ENCODE measurements around the gene RIN3. TPM values are rescaled to one million over a fixed set of nuclear protein-coding genes. Genes with fewer than 3 reads are reported as not detected.
A peak's percentile ranks its signal among the peaks of the same experiment; 100 is the strongest.

Gene RIN3
- total RNA-seq, 1 donor from 2014 or later, result 4.7 TPM

DNA sequence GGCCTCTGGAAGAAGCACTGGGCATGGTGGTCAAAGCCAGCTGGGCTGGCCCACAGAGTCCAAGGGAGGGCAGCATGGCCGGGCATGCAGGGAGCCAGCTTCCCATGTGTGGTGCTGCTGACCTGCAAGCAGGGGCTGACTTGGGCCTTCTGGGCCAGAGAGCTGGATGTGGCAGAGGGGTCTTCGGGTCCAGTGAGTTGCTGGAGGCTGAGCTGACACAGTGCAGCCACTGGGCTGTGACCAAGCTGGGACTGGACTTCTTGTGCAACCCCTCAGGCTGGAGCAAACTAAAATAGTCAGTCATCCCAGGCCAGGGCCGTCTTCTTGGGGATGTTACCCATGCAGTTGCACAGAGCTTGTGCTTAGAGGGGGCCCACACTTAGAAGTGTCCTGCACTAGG lies 7.3 kb upstream of the RIN3 start:
- no peaks in the 10 kb centered on the region for H3K36me3 ChIP-seq (ENCODE audit: control insufficient read depth in 3 of 3, insufficient read depth in 3 of 3, low read length in 3 of 3)
- H3K9me3 ChIP-seq (ENCODE audit: control insufficient read depth in 3 of 3, low read length in 3 of 3), result peaks cover 0 to 2% (median 0%) of the 10 kb centered on the region in 3 donors
- H3K9ac ChIP-seq (ENCODE audit: low read depth in 1 of 3, low read length in 3 of 3), result no peak overlapping the region
- no peak overlapping the region for H3K27ac ChIP-seq (ENCODE audit: low read depth, low read length)
- no peaks in the 10 kb centered on the region for H3K27me3 ChIP-seq (ENCODE audit: control insufficient read depth in 3 of 3, insufficient read depth in 3 of 3, low read length in 3 of 3)
- peaks cover 3 to 10% (median 4%) of the 10 kb centered on the region in 3 donors for H3K4me1 ChIP-seq (ENCODE audit: control insufficient read depth in 3 of 3, insufficient read depth in 3 of 3, low read length in 3 of 3)
- no peak overlapping the region for H3K4me3 ChIP-seq (ENCODE audit: low read length in 3 of 3)

DNA sequence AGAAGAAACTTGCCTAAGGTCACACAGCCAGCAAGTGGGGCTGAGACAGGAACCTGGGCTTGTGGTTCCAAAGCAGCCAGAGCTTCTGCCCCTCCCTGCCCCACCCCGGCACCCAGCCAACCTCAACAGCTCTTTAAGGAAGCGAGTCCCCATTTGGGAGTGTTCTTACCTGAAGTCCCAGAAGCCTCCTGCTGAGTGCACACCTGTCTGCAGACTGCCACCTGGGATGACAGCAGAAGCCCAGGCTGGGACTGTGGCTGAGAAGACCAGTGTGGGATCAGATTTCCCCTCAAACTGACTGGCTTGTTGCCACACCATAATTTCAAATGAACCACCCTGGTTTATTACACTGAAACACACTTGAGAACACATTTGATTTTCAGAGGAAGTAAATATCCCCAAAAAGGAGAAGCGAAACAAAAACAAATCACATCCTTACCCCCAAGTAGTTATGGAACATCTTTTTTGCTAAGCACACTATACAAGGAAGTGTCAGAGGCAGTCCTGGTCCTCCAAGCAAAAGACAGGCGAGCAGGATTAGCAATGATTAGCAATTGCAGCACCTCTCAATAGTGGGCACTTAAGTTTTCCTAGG lies 6.3 kb upstream of the RIN3 start:
- Histone ChIP-seq H3K9me3 (ENCODE audit: control insufficient read depth in 3 of 3, low read length in 3 of 3) (peaks cover 0 to 2% (median 0%) of the 10 kb centered on the region in 3 donors), H3K4me3 (ENCODE audit: low read length in 3 of 3) (no peak overlapping the region), H3K27ac (ENCODE audit: low read depth, low read length) (no peak overlapping the region), H3K9ac (ENCODE audit: low read depth in 1 of 3, low read length in 3 of 3) (no peak overlapping the region), H3K4me1 (ENCODE audit: control insufficient read depth in 3 of 3, insufficient read depth in 3 of 3, low read length in 3 of 3) (peaks cover 3 to 10% (median 4%) of the 10 kb centered on the region in 3 donors), H3K27me3 (ENCODE audit: control insufficient read depth in 3 of 3, insufficient read depth in 3 of 3, low read length in 3 of 3) (no peaks in the 10 kb centered on the region), H3K36me3 (ENCODE audit: control insufficient read depth in 3 of 3, insufficient read depth in 3 of 3, low read length in 3 of 3) (no peaks in the 10 kb centered on the region)

DNA sequence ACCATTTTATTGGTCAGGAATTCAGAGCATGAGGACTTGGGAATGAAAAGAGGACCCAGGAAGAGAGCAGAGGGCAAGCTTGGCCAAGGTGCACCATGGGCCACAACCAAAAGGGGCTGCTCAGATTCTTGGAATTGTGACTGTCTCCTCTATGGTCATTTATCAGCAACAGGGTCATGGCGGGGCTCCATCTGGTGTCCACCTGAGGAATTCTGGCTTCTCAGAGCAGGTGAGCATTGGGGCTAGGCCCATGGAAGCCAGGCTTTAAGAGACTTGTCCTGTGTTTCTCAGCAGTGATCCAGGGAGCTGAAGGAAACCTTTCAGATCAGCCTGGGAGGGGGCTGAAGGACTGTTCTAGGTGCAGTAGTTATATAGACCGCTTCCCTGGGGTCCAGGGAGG lies 2.6 kb upstream of the RIN3 start:
- Histone ChIP-seq H3K9me3 (ENCODE audit: control insufficient read depth in 3 of 3, low read length in 3 of 3) (no peaks in the 10 kb centered on the region), H3K9ac (ENCODE audit: low read depth in 1 of 3, low read length in 3 of 3) (no peak overlapping the region), H3K27ac (ENCODE audit: low read depth, low read length) (peak overlapping the region; percentile 51), H3K4me3 (ENCODE audit: low read length in 3 of 3) (no peak overlapping the region), H3K27me3 (ENCODE audit: control insufficient read depth in 3 of 3, insufficient read depth in 3 of 3, low read length in 3 of 3) (peaks cover 0 to 15% (median 3%) of the 10 kb centered on the region in 3 donors), H3K36me3 (ENCODE audit: control insufficient read depth in 3 of 3, insufficient read depth in 3 of 3, low read length in 3 of 3) (no peaks in the 10 kb centered on the region), H3K4me1 (ENCODE audit: control insufficient read depth in 3 of 3, insufficient read depth in 3 of 3, low read length in 3 of 3) (peaks cover 0 to 17% (median 8%) of the 10 kb centered on the region in 3 donors)

DNA sequence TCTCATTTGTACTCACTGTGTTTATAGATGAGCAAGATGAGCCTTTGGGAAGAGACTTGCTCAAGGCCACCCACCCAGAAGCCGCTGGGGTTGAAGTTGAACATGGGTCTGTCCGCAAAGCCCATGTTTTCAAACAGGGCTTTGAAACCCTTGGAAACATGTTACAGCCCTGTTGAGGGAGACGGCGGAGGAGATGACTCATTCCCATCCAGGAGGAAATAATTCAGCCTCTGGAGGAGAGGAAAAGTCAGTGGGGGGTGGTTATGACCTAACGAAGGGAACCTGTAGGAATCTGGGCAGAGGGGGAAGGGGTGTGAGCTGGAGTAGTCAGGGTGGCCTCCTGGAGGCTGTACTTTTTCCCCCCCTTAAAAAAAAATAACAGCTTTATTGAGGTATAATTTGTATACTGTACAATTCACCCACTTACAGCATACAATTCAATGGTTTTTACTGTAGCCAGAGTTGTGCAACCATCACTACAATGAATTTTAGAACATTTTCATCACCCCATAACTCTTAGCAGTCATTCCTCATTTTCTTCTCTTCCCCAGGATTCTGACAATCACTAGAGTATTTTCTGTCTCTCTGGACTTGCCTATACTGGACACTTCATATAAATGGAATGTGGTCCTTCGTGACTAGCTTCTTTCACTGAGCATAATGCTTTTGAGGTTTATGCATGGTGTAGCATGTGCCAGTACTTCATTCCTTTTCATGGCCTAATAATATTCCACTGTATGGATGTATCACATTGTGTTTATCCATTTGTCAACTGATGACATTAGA lies 1.9 kb upstream of the RIN3 start:
- Histone ChIP-seq H3K4me3 (ENCODE audit: low read length in 3 of 3) (no peak overlapping the region), H3K36me3 (ENCODE audit: control insufficient read depth in 3 of 3, insufficient read depth in 3 of 3, low read length in 3 of 3) (no peaks in the 10 kb centered on the region), H3K27me3 (ENCODE audit: control insufficient read depth in 3 of 3, insufficient read depth in 3 of 3, low read length in 3 of 3) (peaks cover 0 to 20% (median 3%) of the 10 kb centered on the region in 3 donors), H3K9me3 (ENCODE audit: control insufficient read depth in 3 of 3, low read length in 3 of 3) (no peaks in the 10 kb centered on the region), H3K9ac (ENCODE audit: low read depth in 1 of 3, low read length in 3 of 3) (no peak overlapping the region), H3K27ac (ENCODE audit: low read depth, low read length) (peak overlapping the region; percentile 51), H3K4me1 (ENCODE audit: control insufficient read depth in 3 of 3, insufficient read depth in 3 of 3, low read length in 3 of 3) (peaks cover 0 to 17% (median 8%) of the 10 kb centered on the region in 3 donors)

DNA sequence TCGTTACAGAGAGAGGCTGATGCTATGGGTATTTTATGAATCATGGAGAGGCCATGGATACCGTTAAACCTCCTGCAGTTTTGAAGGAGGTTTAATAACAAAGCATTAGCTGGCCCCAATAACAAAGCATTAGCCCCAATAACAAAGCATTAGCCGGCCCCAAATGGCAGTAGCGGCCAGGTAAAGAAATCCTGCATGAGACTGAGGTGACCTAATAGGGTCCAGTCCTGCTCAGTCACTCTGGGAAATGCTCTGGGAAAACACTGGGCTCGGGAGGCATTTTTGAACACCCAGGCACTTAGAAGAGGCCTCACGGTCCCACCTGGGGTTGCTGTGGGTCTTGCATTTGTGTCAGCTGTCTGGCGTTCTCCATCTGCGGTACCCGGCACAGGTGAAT lies 776 bp upstream of the RIN3 start:
- no peaks in the 10 kb centered on the region for H3K9me3 ChIP-seq (ENCODE audit: control insufficient read depth in 3 of 3, low read length in 3 of 3)
- peak overlapping the region in 2 of 3 donors; percentile 33 to 76 for H3K9ac ChIP-seq (ENCODE audit: low read depth in 1 of 3, low read length in 3 of 3)
- peak overlapping the region; percentile 62 for H3K27ac ChIP-seq (ENCODE audit: low read depth, low read length)
- H3K4me3 ChIP-seq (ENCODE audit: low read length in 3 of 3), result peak overlapping the region; percentile 60 to 65 (median 62)
- H3K27me3 ChIP-seq (ENCODE audit: control insufficient read depth in 3 of 3, insufficient read depth in 3 of 3, low read length in 3 of 3), result peaks cover 0 to 20% (median 3%) of the 10 kb centered on the region in 3 donors
- no peaks in the 10 kb centered on the region for H3K36me3 ChIP-seq (ENCODE audit: control insufficient read depth in 3 of 3, insufficient read depth in 3 of 3, low read length in 3 of 3)
- peaks cover 0 to 17% (median 8%) of the 10 kb centered on the region in 3 donors for H3K4me1 ChIP-seq (ENCODE audit: control insufficient read depth in 3 of 3, insufficient read depth in 3 of 3, low read length in 3 of 3)

DNA sequence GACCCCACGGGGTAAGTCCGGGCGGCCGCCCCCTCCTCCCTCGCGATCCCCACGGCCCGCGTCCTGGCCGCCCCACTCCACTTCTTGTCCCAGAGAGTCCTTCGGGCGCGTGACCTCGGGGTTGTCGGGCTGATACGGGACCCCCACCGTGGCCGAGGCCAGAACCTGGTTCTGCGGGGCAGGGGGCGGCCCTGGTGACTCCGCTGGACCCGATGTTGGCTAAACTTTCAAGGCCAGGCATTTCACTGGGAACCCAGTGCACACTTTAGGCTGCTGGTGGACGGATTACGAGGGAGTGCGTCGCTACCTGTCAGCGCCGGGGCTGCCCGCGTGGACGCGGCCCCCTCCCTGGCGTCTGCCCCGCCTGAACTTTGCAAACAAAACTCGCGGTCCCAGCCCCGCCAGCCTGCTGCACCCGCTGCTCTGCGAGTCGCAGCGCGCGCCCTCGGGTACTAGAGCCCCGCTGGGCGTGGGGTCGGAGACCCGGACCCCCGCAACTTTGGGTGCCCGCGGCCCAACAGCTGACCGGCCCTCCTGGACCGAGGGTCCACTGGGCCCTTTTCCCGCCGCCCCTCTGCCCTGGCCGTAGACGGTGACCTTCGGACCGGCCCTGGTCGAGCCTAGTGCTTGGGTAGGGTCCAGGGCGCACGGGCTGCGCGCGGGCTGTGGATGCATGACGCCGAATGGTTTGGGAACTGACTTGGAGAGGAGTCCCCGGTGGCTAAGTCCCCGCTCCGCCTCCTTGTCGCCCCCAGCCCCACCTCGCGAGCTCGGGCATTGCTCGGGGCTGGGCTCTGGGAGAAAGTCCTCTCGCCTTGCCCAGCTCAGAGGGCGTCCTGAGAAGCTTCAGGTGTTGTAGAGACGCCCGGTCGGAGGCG lies 624 bp downstream of the RIN3 start:
- peaks cover 0 to 17% (median 12%) of the 10 kb centered on the region in 3 donors for H3K4me1 ChIP-seq (ENCODE audit: control insufficient read depth in 3 of 3, insufficient read depth in 3 of 3, low read length in 3 of 3)

DNA sequence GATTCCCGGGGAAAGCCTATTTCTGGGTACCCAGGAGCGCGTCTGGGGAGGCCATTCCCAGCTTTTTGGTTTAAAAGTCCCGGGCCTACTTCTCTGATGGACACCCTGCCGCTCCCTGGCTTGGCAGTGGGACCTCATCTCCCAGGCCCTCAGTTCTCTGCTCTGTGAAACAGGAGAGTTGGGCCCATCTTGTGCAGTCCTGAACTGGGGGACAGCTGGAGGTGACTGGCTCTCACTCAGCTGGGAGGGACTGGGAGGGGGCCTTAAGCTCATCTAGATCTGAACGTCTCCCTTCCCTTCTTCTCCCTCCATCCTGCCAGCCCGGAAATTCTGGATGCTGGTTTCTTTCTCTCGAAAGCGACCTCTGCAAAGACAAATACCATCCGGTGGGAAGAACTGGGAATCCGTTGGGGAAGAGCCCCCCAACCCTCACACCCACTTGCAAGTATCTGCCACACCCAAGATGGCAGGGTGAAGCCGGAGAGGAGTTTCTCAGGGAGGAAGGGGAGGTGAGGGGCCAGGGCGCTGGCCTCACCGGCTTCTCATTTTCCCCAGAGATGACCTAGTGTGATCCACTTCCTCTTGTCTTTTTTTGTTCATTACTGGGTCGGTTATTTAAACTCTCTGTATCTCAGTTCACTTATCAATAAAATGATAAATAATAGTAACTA lies 1.4 kb downstream of the RIN3 start:
- Histone ChIP-seq H3K4me3 (ENCODE audit: low read length in 3 of 3) (peak overlapping the region; percentile 60 to 77 (median 65)), H3K36me3 (ENCODE audit: control insufficient read depth in 3 of 3, insufficient read depth in 3 of 3, low read length in 3 of 3) (no peaks in the 10 kb centered on the region), H3K9ac (ENCODE audit: low read depth in 1 of 3, low read length in 3 of 3) (peak overlapping the region in 2 of 3 donors; percentile 65 to 76), H3K27me3 (ENCODE audit: control insufficient read depth in 3 of 3, insufficient read depth in 3 of 3, low read length in 3 of 3) (peaks cover 3 to 20% (median 4%) of the 10 kb centered on the region in 3 donors), H3K27ac (ENCODE audit: low read depth, low read length) (no peak overlapping the region), H3K9me3 (ENCODE audit: control insufficient read depth in 3 of 3, low read length in 3 of 3) (no peaks in the 10 kb centered on the region), H3K4me1 (ENCODE audit: control insufficient read depth in 3 of 3, insufficient read depth in 3 of 3, low read length in 3 of 3) (peaks cover 4 to 17% (median 12%) of the 10 kb centered on the region in 3 donors)

More for the DNA sequence above, 624 bp downstream of the RIN3 start:
- no peaks in the 10 kb centered on the region for H3K36me3 ChIP-seq (ENCODE audit: control insufficient read depth in 3 of 3, insufficient read depth in 3 of 3, low read length in 3 of 3)
- H3K27me3 ChIP-seq (ENCODE audit: control insufficient read depth in 3 of 3, insufficient read depth in 3 of 3, low read length in 3 of 3), result peaks cover 0 to 20% (median 3%) of the 10 kb centered on the region in 3 donors
- peak overlapping the region; percentile 65 to 77 (median 76) for H3K9ac ChIP-seq (ENCODE audit: low read depth in 1 of 3, low read length in 3 of 3)
- peak overlapping the region; percentile 47 for H3K27ac ChIP-seq (ENCODE audit: low read depth, low read length)
- no peaks in the 10 kb centered on the region for H3K9me3 ChIP-seq (ENCODE audit: control insufficient read depth in 3 of 3, low read length in 3 of 3)
- peak overlapping the region; percentile 65 to 77 (median 68) for H3K4me3 ChIP-seq (ENCODE audit: low read length in 3 of 3)

DNA sequence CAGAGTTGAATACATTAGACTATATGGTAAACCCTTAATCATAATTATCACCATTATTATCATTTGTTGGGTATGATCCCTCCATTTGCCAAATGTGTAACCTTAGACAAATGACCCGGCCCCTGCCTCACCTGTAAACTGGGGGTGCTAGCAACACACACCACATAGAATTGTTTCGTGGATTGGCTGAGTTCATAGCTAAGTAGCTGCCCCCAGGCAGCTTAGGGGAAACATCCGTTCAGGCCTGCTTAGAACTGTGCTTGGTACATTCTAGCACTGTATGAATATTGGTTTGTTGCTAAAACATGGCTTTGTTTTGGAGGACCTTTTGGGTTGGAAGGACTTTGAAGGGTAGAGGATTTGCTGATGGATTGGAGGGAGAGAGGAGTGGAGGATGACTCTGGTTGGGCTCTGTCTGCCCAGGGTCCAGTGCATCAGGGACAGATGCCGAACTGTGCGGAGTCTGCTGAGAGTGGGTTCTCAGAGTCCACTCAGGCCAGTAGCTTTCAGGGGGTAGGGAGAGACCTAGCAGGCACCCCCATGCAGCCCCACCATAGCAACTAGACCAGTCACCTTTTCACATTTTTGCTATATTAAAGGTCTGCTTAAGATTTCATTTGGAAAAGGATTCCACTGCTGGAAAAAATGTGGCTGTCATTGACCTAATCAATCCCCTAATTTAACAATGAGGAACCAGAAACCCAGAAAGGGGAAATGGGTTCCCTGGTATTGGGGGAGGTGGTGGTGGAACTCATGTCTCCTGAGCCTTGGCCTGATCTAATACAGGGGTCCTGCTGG lies 2.2 kb downstream of the RIN3 start:
- no peak overlapping the region for H3K4me3 ChIP-seq (ENCODE audit: low read length in 3 of 3)
- H3K27ac ChIP-seq (ENCODE audit: low read depth, low read length), result no peak overlapping the region
- peaks cover 3 to 20% (median 5%) of the 10 kb centered on the region in 3 donors for H3K27me3 ChIP-seq (ENCODE audit: control insufficient read depth in 3 of 3, insufficient read depth in 3 of 3, low read length in 3 of 3)
- H3K36me3 ChIP-seq (ENCODE audit: control insufficient read depth in 3 of 3, insufficient read depth in 3 of 3, low read length in 3 of 3), result no peaks in the 10 kb centered on the region
- H3K4me1 ChIP-seq (ENCODE audit: control insufficient read depth in 3 of 3, insufficient read depth in 3 of 3, low read length in 3 of 3), result peaks cover 4 to 17% (median 12%) of the 10 kb centered on the region in 3 donors
- no peaks in the 10 kb centered on the region for H3K9me3 ChIP-seq (ENCODE audit: control insufficient read depth in 3 of 3, low read length in 3 of 3)
- H3K9ac ChIP-seq (ENCODE audit: low read depth in 1 of 3, low read length in 3 of 3), result no peak overlapping the region

Data from skeletal muscle tissue (tissue), 4 donors.